OCI-LY7 (cell line): Measurements from ENCODE around the gene ELK3.

Experiments
- CTCF ChIP-seq: fragments of 200-600 bp; sonication (generic); conservative IDR thresholded peaks from 2 replicates; pipeline ENCODE4 v1.5.1; 2014; ENCODE audit warnings: mild to moderate bottlenecking, antibody characterized with exemption, low read length, moderate library complexity, mixed read lengths
- EZH2phosphoT487 ChIP-seq: fragments of 200-600 bp; sonication (generic); IDR thresholded peaks from 2 replicates; pipeline ENCODE4 v1.6.1; 2018; ENCODE audit warnings: low read depth, borderline replicate concordance, mild to moderate bottlenecking, mixed run types, antibody characterized with exemption, low read length, moderate library complexity, mixed read lengths

- no peak for TF ChIP-seq CTCF
- TF ChIP-seq EZH2phosphoT487 = no peak
Observed at GRCh38 chr12:96194971-96195844, 1.0 kb downstream of the ELK3 start.
